ENCODE data around the gene MAN2A1.

DNA sequence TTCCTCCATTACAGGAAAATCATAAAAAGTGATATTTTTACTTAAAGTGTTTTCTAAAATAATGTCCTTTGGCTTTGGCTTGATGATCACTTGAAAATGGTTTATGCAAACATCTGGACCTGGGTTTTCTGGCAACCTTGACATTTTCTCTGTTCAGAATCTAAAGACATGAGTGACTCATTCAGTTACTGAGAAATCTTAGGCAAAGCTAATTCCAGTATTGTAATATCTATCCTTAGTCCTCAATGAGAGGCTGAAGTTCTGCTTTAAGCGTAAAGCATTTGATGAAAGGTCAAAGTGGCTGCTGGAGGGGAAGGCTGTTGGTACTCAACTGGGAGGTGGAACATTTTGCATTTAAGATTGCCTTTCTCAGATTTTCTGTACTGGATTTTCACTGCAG is 2.3 kb downstream of the MAN2A1 start:
- TF ChIP-seq EZH2 (IDR thresholded peaks at IDR 0.05; ENCODE audit: borderline replicate concordance, low read length), result no peak
- TF ChIP-seq, protein P1, sequence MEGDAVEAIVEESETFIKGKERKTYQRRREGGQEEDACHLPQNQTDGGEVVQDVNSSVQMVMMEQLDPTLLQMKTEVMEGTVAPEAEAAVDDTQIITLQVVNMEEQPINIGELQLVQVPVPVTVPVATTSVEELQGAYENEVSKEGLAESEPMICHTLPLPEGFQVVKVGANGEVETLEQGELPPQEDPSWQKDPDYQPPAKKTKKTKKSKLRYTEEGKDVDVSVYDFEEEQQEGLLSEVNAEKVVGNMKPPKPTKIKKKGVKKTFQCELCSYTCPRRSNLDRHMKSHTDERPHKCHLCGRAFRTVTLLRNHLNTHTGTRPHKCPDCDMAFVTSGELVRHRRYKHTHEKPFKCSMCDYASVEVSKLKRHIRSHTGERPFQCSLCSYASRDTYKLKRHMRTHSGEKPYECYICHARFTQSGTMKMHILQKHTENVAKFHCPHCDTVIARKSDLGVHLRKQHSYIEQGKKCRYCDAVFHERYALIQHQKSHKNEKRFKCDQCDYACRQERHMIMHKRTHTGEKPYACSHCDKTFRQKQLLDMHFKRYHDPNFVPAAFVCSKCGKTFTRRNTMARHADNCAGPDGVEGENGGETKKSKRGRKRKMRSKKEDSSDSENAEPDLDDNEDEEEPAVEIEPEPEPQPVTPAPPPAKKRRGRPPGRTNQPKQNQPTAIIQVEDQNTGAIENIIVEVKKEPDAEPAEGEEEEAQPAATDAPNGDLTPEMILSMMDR (conservative IDR thresholded peaks at IDR 0.05 in 1 of 2, IDR thresholded peaks at IDR 0.05 in 1 of 2; ENCODE audit: extremely low read depth in 1 of 2, insufficient read depth in 1 of 2, low read depth in 1 of 2, low read length in 2 of 2), result no peak

All from mammary epithelial cell (primary cell).